GM12878 (cell line): Measurements from ENCODE around the gene XAGE2. TPM values are rescaled to one million over a fixed set of nuclear protein-coding genes. Genes with fewer than 3 reads are reported as not detected.

Source experiments
- ATAC-seq: fragments of 200-7000 bp; cut with Tn5 transposase; 3 replicates; pipeline ENCODE4 v1.9.1; 2020; ENCODE audit warnings: mild to moderate bottlenecking, moderate library complexity
- BruUV-seq: library from RNA; stranded (reverse); fragments of 400-500 nt; replicated peaks from 2 replicates; lab custom pipeline; 2021; lab: Mats Ljungman, UMichigan
- CTCF ChIA-PET: fragments of 300-600 bp; sonication (Branson Sonifier 250); formaldehyde crosslinking; extraction: SDS; loops from one replicate; lab custom pipeline; 2021; ENCODE audit warnings: inconsistent platforms; lab: Yijun Ruan, JAX
- POLR2A ChIA-PET: fragments of 350-600 bp; formaldehyde crosslinking; extraction: SDS; loops from one replicate; lab custom pipeline; 2021; ENCODE audit warnings: inconsistent platforms; lab: Charles Lee
- RAD21 ChIA-PET: fragments of 300-600 bp; sonication (Branson Sonifier 250); formaldehyde crosslinking; loops from one replicate; lab custom pipeline; 2023; ENCODE audit warnings: antibody characterized with exemption; ENCODE audit not compliant: unreplicated experiment; lab: Charles Lee
- SMC1A ChIA-PET: fragments of 300-600 bp; sonication (Branson Sonifier 250); formaldehyde crosslinking; loops from one replicate; lab custom pipeline; 2023; ENCODE audit not compliant: unreplicated experiment, uncharacterized antibody; lab: Charles Lee
- DNase-seq: peaks from one replicate; pipeline ENCODE4 v3.0.0-alpha.2; 2011; ENCODE audit warnings: low read depth, low spot score
- FAIRE-seq: peaks from 3 replicates; lab custom pipeline; 2011; peaks lifted over from hg19 to GRCh38; lab: Jason Lieb, UNC
- H2AFZ ChIP-seq: 2 replicates; pipeline ENCODE4 v1.6.0; 2011; ENCODE audit warnings: low read depth, low read length, control low read depth; ENCODE audit not compliant: control insufficient read depth
- H3K27ac ChIP-seq: 2 replicates; pipeline ENCODE4 v1.5.1; 2011; ENCODE audit warnings: control low read depth; ENCODE audit not compliant: control insufficient read depth, insufficient read depth
- H3K27me3 ChIP-seq, 2 experiments: replicated peaks in 1 of 2; 2 replicates each; pipeline versions ENCODE4 v1.6.0 to v1.6.1; 2011; ENCODE audit warnings: low read length in 1 of 2; ENCODE audit not compliant: control insufficient read depth in 2 of 2, insufficient read depth in 2 of 2
- H3K36me3 ChIP-seq, 2 experiments: 2 replicates each; pipeline ENCODE4 v1.5.1; 2011; ENCODE audit warnings: low read length in 1 of 2; ENCODE audit not compliant: control insufficient read depth in 2 of 2, insufficient read depth in 2 of 2
- H3K4me1 ChIP-seq: 2 replicates; pipeline ENCODE4 v1.6.1; 2011; ENCODE audit warnings: mild to moderate bottlenecking, low read length, moderate library complexity, mixed read lengths; ENCODE audit not compliant: control insufficient read depth, insufficient read depth
- H3K4me2 ChIP-seq: 2 replicates; pipeline ENCODE4 v1.6.0; 2011; ENCODE audit warnings: control low read depth; ENCODE audit not compliant: control insufficient read depth, insufficient read depth
- H3K4me3 ChIP-seq: fragments of 200-600 bp; sonication (generic); 2 replicates; pipeline ENCODE4 v1.5.1; 2016
- H3K79me2 ChIP-seq: 2 replicates; pipeline ENCODE4 v1.6.0; 2011; ENCODE audit warnings: low read length; ENCODE audit not compliant: control insufficient read depth, insufficient read depth
- H3K9ac ChIP-seq: 2 replicates; pipeline ENCODE4 v1.8.0; 2011; ENCODE audit warnings: low read length, control low read depth, mixed read lengths; ENCODE audit not compliant: control insufficient read depth, insufficient read depth
- H3K9me3 ChIP-seq: replicated peaks from 3 replicates; pipeline ENCODE4 v1.5.1; 2011; ENCODE audit warnings: mild to moderate bottlenecking, low read length; ENCODE audit not compliant: control insufficient read depth, insufficient read depth
- H4K20me1 ChIP-seq: 2 replicates; pipeline ENCODE4 v1.6.0; 2011; ENCODE audit not compliant: control insufficient read depth, insufficient read depth
- BCL11A ChIP-seq: IDR thresholded peaks from 2 replicates; pipeline ENCODE4 v1.6.1; 2011; ENCODE audit warnings: low read depth, low read length
- FOXM1 ChIP-seq: IDR thresholded peaks from 2 replicates; pipeline ENCODE4 v1.6.1; 2012; ENCODE audit warnings: low read depth, mild to moderate bottlenecking, inconsistent platforms, low read length, moderate library complexity
- IKZF1 ChIP-seq: fragments of 450-650 bp; conservative IDR thresholded peaks from 2 replicates; pipeline ENCODE4 v1.6.1; 2017; ENCODE audit warnings: antibody characterized with exemption, mild to moderate bottlenecking
- IKZF2 ChIP-seq, 2 experiments: fragments of 450-650 bp; IDR thresholded peaks; 2 replicates each; pipeline ENCODE4 v1.6.1; 2017; ENCODE audit warnings: mild to moderate bottlenecking in 2 of 2, moderate library complexity in 2 of 2
- KLF5 ChIP-seq: fragments of 450-650 bp; IDR thresholded peaks from 2 replicates; pipeline ENCODE4 v1.6.1; 2014; ENCODE audit warnings: mild to moderate bottlenecking; ENCODE audit not compliant: partially characterized antibody
- TAF1 ChIP-seq: IDR thresholded peaks from 2 replicates; pipeline ENCODE4 v1.6.1; 2011; ENCODE audit warnings: mild to moderate bottlenecking, low read depth, low read length, borderline replicate concordance
- ZNF217 ChIP-seq: fragments of 450-650 bp; IDR thresholded peaks from 2 replicates; pipeline ENCODE4 v1.6.1; 2017; ENCODE audit warnings: antibody characterized with exemption, mild to moderate bottlenecking
- WGBS: methylation state at CpG from one replicate; pipeline ENCODE4 v1.1.6; 2016; ENCODE audit warnings: low lambda C conversion rate; ENCODE audit not compliant: insufficient replicate concordance, insufficient coverage; ENCODE audit errors: missing lambda C conversion rate; 5-methylcytosine and 5-hydroxymethylcytosine counted together
- in situ Hi-C: fragments of 300-500 bp; cut with MboI; formaldehyde crosslinking; loops from 9 replicates; pipeline ENCODE4 v1.14.3; 2018; ENCODE audit warnings: mixed read lengths
- intact Hi-C: fragments of 100-400 bp; cut with micrococcal nuclease; formaldehyde crosslinking; loops from one replicate; pipeline ENCODE4 v1.14.2; 2022; ENCODE audit not compliant: unreplicated experiment
- polyA plus RNA-seq, 11 experiments: library from polyadenylated mRNA; depleted of rRNA in 4 of 11; unstranded in 6 of 11; stranded (reverse) in 5 of 11; fragments of >200 nt; fragmentation: Nextera tagmentation in 4 of 11; fragmentation: Illumina TruSeq in 1 of 11; extraction: Ambion mirVana in 4 of 11; extraction: Trizol in 1 of 11; gene quantifications; 1 replicate in 1 of 11; 2 replicates in 10 of 11; pipeline versions ENCODE4 v1.2.1 to v1.2.3, GENCODE V29; 2011 to 2016; ENCODE audit warnings: inconsistent platforms in 2 of 11, missing spikeins in 2 of 11, low read depth in 1 of 11
- total RNA-seq, 4 experiments: library from RNA; depleted of rRNA in 3 of 4; stranded (reverse); fragments of >200 nt in 3 of 4; fragmentation: Illumina TruSeq in 1 of 4; extraction: Trizol in 1 of 4; gene quantifications; 2 replicates each; pipeline versions ENCODE4 v1.2.1 to v1.2.3, GENCODE V29; 2013 to 2021
- TF ChIP-seq, protein P1 (sequence below): fragments of 150-350 bp; IDR thresholded peaks from 2 replicates; pipeline ENCODE4 v1.6.1; 2014; ENCODE audit warnings: mild to moderate bottlenecking, low read depth, low read length
- TF ChIP-seq, protein P2 (sequence below): IDR thresholded peaks from 2 replicates; pipeline ENCODE4 v1.6.1; 2011; ENCODE audit warnings: borderline replicate concordance, low read depth, mild to moderate bottlenecking, moderate library complexity, low read length; ENCODE audit not compliant: insufficient read depth, poor library complexity, severe bottlenecking
- TF ChIP-seq, protein P3 (sequence below): fragments of 450-650 bp; IDR thresholded peaks from 2 replicates; pipeline ENCODE4 v1.6.1; 2017; ENCODE audit warnings: mild to moderate bottlenecking
- TF ChIP-seq, protein P4 (sequence below): fragments of 450-650 bp; formaldehyde crosslinking; IDR thresholded peaks from 2 replicates; pipeline ENCODE4 v1.4.0; 2022; ENCODE audit warnings: mild to moderate bottlenecking, moderate library complexity
- TF ChIP-seq, protein P5 (sequence below): fragments of 450-650 bp; IDR thresholded peaks from 2 replicates; pipeline ENCODE4 v1.6.1; 2017; ENCODE audit warnings: mild to moderate bottlenecking, moderate library complexity

Gene XAGE2
- total and polyA plus RNA-seq, 10 of the 15 experiments (the other 5 are each of a cell fraction or from before 2014, with no cell fraction given) = not detected

DNA sequence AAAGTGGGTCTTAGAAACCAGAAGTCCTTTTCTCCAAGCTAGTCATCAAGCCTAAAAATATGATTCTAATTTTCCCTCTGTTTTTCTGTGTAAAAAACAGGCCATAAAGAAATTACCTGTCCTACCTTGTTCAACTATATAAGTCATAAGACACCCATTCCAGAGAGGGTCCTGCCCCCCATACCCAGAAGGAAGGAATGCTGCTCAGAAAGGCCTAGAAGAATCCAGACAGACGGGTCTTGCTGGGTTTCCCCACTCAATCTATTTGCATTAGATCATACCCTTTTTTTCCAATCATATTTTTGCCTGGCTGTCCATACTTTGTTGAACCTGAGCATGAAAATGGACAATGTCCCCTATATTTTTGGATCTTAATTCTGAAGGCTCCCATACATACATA lies 16.3 kb upstream of the XAGE2 start:
- no peak for FAIRE-seq
- ChIA-PET RAD21 (no interaction called here), SMC1A (no interaction called here), CTCF (no interaction called here), POLR2A (no interaction called here)
- H3K4me1 ChIP-seq = no peaks in the 10 kb centered on the region
- H4K20me1 ChIP-seq = no peaks in the 10 kb centered on the region
- WGBS = 0% methylated on average over 1 of the region's 1 CpG
- H3K4me3 ChIP-seq = no peak overlapping the region
- no peaks in the 10 kb centered on the region for H3K79me2 ChIP-seq
- in situ Hi-C loops = no loop called here
- no peak for ATAC-seq
- H3K4me2 ChIP-seq = no peak overlapping the region
- H3K36me3 ChIP-seq = no peaks in the 10 kb centered on the region
- no peaks in the 10 kb centered on the region for H3K27me3 ChIP-seq
- no peak overlapping the region for H2AFZ ChIP-seq
- H3K9ac ChIP-seq = no peak overlapping the region
- no peaks in the 10 kb centered on the region for H3K9me3 ChIP-seq
- no peak for DNase-seq
- intact Hi-C loops = no loop called here
- BruUV-seq = no TSS peak
- no peak overlapping the region for H3K27ac ChIP-seq
- TF ChIP-seq, protein P1, sequence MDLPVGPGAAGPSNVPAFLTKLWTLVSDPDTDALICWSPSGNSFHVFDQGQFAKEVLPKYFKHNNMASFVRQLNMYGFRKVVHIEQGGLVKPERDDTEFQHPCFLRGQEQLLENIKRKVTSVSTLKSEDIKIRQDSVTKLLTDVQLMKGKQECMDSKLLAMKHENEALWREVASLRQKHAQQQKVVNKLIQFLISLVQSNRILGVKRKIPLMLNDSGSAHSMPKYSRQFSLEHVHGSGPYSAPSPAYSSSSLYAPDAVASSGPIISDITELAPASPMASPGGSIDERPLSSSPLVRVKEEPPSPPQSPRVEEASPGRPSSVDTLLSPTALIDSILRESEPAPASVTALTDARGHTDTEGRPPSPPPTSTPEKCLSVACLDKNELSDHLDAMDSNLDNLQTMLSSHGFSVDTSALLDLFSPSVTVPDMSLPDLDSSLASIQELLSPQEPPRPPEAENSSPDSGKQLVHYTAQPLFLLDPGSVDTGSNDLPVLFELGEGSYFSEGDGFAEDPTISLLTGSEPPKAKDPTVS = no peak
- TF ChIP-seq, protein P2, sequence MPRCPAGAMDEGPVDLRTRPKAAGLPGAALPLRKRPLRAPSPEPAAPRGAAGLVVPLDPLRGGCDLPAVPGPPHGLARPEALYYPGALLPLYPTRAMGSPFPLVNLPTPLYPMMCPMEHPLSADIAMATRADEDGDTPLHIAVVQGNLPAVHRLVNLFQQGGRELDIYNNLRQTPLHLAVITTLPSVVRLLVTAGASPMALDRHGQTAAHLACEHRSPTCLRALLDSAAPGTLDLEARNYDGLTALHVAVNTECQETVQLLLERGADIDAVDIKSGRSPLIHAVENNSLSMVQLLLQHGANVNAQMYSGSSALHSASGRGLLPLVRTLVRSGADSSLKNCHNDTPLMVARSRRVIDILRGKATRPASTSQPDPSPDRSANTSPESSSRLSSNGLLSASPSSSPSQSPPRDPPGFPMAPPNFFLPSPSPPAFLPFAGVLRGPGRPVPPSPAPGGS = no peak
- TF ChIP-seq BCL11A (no peak), IKZF2 (IDR thresholded peaks at IDR 0.05) (no peak), IKZF1 (no peak), FOXM1 (no peak), TAF1 (no peak), ZNF217 (no peak), KLF5 (no peak)
- TF ChIP-seq, protein P3, sequence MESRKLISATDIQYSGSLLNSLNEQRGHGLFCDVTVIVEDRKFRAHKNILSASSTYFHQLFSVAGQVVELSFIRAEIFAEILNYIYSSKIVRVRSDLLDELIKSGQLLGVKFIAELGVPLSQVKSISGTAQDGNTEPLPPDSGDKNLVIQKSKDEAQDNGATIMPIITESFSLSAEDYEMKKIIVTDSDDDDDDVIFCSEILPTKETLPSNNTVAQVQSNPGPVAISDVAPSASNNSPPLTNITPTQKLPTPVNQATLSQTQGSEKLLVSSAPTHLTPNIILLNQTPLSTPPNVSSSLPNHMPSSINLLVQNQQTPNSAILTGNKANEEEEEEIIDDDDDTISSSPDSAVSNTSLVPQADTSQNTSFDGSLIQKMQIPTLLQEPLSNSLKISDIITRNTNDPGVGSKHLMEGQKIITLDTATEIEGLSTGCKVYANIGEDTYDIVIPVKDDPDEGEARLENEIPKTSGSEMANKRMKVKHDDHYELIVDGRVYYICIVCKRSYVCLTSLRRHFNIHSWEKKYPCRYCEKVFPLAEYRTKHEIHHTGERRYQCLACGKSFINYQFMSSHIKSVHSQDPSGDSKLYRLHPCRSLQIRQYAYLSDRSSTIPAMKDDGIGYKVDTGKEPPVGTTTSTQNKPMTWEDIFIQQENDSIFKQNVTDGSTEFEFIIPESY = no peak
- TF ChIP-seq, protein P4, sequence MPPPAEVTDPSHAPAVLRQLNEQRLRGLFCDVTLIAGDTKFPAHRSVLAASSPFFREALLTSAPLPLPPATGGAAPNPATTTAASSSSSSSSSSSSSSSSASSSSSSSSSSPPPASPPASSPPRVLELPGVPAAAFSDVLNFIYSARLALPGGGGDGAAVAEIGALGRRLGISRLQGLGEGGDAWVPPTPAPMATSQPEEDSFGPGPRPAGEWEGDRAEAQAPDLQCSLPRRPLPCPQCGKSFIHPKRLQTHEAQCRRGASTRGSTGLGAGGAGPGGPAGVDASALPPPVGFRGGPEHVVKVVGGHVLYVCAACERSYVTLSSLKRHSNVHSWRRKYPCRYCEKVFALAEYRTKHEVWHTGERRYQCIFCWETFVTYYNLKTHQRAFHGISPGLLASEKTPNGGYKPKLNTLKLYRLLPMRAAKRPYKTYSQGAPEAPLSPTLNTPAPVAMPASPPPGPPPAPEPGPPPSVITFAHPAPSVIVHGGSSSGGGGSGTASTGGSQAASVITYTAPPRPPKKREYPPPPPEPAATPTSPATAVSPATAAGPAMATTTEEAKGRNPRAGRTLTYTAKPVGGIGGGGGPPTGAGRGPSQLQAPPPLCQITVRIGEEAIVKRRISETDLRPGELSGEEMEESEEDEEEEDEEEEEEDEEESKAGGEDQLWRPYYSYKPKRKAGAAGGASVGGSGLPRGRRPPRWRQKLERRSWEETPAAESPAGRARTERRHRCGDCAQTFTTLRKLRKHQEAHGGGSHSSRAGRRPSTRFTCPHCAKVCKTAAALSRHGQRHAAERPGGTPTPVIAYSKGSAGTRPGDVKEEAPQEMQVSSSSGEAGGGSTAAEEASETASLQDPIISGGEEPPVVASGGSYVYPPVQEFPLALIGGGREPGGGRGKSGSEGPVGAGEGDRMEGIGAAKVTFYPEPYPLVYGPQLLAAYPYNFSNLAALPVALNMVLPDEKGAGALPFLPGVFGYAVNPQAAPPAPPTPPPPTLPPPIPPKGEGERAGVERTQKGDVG (CRISPR knock-in tag) = no peak
- TF ChIP-seq, protein P5, sequence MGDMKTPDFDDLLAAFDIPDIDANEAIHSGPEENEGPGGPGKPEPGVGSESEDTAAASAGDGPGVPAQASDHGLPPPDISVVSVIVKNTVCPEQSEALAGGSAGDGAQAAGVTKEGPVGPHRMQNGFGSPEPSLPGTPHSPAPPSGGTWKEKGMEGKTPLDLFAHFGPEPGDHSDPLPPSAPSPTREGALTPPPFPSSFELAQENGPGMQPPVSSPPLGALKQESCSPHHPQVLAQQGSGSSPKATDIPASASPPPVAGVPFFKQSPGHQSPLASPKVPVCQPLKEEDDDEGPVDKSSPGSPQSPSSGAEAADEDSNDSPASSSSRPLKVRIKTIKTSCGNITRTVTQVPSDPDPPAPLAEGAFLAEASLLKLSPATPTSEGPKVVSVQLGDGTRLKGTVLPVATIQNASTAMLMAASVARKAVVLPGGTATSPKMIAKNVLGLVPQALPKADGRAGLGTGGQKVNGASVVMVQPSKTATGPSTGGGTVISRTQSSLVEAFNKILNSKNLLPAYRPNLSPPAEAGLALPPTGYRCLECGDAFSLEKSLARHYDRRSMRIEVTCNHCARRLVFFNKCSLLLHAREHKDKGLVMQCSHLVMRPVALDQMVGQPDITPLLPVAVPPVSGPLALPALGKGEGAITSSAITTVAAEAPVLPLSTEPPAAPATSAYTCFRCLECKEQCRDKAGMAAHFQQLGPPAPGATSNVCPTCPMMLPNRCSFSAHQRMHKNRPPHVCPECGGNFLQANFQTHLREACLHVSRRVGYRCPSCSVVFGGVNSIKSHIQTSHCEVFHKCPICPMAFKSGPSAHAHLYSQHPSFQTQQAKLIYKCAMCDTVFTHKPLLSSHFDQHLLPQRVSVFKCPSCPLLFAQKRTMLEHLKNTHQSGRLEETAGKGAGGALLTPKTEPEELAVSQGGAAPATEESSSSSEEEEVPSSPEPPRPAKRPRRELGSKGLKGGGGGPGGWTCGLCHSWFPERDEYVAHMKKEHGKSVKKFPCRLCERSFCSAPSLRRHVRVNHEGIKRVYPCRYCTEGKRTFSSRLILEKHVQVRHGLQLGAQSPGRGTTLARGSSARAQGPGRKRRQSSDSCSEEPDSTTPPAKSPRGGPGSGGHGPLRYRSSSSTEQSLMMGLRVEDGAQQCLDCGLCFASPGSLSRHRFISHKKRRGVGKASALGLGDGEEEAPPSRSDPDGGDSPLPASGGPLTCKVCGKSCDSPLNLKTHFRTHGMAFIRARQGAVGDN = no peak
